Aorta (tissue), 5 donors: ENCODE measurements around the gene ITPA. TPM values are rescaled to one million over a fixed set of nuclear protein-coding genes. Genes with fewer than 3 reads are reported as not detected.

Experiments
- ATAC-seq: fragments of 200-7000 bp; cut with Tn5 transposase; one replicate; pipeline ENCODE4 v1.9.1; 2022; ENCODE audit warnings: moderate library complexity; ENCODE audit not compliant: low FRiP score
- DNase-seq, 2 donors: peaks; one replicate each; pipeline ENCODE4 v3.0.0-alpha.2; 2020
- H3K27ac ChIP-seq, 2 donors: one replicate each; pipeline ENCODE4 v1.5.1; 2013; ENCODE audit warnings: low read length in 2 of 2, mild to moderate bottlenecking in 2 of 2, moderate library complexity in 2 of 2, control low read depth in 1 of 2, inconsistent platforms in 1 of 2, low read depth in 1 of 2
- H3K27me3 ChIP-seq, 2 donors: one replicate each; pipeline ENCODE4 v1.6.1; 2013; ENCODE audit warnings: control low read depth in 1 of 2, low read length in 1 of 2, mild to moderate bottlenecking in 1 of 2, moderate library complexity in 1 of 2; ENCODE audit not compliant: insufficient read depth in 2 of 2, control insufficient read depth in 1 of 2
- H3K36me3 ChIP-seq, 2 donors: one replicate each; pipeline ENCODE4 v1.6.1; 2013; ENCODE audit warnings: control low read depth in 1 of 2, low read length in 1 of 2, mild to moderate bottlenecking in 1 of 2; ENCODE audit not compliant: insufficient read depth in 2 of 2, control insufficient read depth in 1 of 2
- H3K4me1 ChIP-seq, 2 donors: one replicate each; pipeline ENCODE4 v1.6.1; 2013; ENCODE audit warnings: low read length in 2 of 2, control low read depth in 1 of 2, mild to moderate bottlenecking in 1 of 2, moderate library complexity in 1 of 2; ENCODE audit not compliant: insufficient read depth in 2 of 2, control insufficient read depth in 1 of 2
- H3K4me3 ChIP-seq, 2 donors: one replicate each; pipeline ENCODE4 v1.5.1; 2013; ENCODE audit warnings: low read length in 2 of 2, control low read depth in 1 of 2, mild to moderate bottlenecking in 1 of 2
- H3K9me3 ChIP-seq: one replicate; pipeline ENCODE4 v1.6.1; 2013; ENCODE audit warnings: mild to moderate bottlenecking, low read length; ENCODE audit not compliant: control insufficient read depth
- WGBS, 2 donors: extraction: QIAGEN DNeasy Blood & Tissue Kit; methylation state at CpG; one replicate each; pipeline ENCODE4 v1.1.7; 2013; 5-methylcytosine and 5-hydroxymethylcytosine counted together
- intact Hi-C, 2 donors: fragments of 100-400 bp; cut with DNase I; formaldehyde crosslinking; loops; one replicate each; pipeline versions ENCODE4 v1.14.2 to v1.15.0; 2022
- polyA plus RNA-seq, 2 donors: library from polyadenylated mRNA; stranded (reverse); fragments of 200-250 nt; gene quantifications; one replicate each; pipeline ENCODE4 v1.2.3, GENCODE V29; 2013
- total RNA-seq, 2 donors: library from RNA; stranded (reverse); fragmentation: NEBNext Ultra II Directional; extraction: Animal tissue kit (Norgen Biotek cat#: 25700); gene quantifications; one replicate each; pipeline ENCODE4 v1.2.1, GENCODE V29; 2021
- donor health status: healthy with polysubstance abuse.
- donor health status: Bipolar disorder and iron deficiency.
- donor health status: DM: no; HTN: no; CAD: no.
- donor health status: DM: no; HTN: no; CAD: no.
- donor health status: DM: yes; HTN: yes; CAD: no.

Gene ITPA
- total and polyA plus RNA-seq, 4 donors = 25.9 to 72.4 (median 28.9) TPM

GRCh38 chr20:3165473-3166337 is 43.6 kb upstream of the ITPA start:
- DNase-seq = peak; percentile 68 to 75
- no peak for ATAC-seq
- Histone ChIP-seq H3K9me3 (no peaks in the 10 kb centered on the region), H3K36me3 (no peaks in the 10 kb centered on the region), H3K27me3 (no peaks in the 10 kb centered on the region), H3K27ac (no peak overlapping the region), H3K4me1 (no peaks in the 10 kb centered on the region), H3K4me3 (no peak overlapping the region)
- intact Hi-C loops = no loop called here
- WGBS, 2 donors = 90 to 92% methylated on average over 44 to 45 of the region's 45 CpGs

- Histone ChIP-seq H3K4me3 (no peak overlapping the region), H3K4me1 (no peaks in the 10 kb centered on the region), H3K9me3 (no peaks in the 10 kb centered on the region), H3K27ac (no peak overlapping the region), H3K36me3 (no peaks in the 10 kb centered on the region), H3K27me3 (no peaks in the 10 kb centered on the region)
- intact Hi-C loops = no loop called here
- ATAC-seq (no peak), DNase-seq (peak; percentile 43 to 58)
- 94 to 96% methylated on average over 13 of the region's 13 CpGs for whole genome bisulfite sequencing, 2 donors
Measured at GRCh38 chr20:3166338-3166912, 42.9 kb upstream of the ITPA start.

GRCh38 chr20:3166913-3167342 is 42.4 kb upstream of the ITPA start:
- H3K27ac ChIP-seq = no peak overlapping the region
- ATAC-seq (no peak), DNase-seq (peak in 1 of 2 donors; percentile 43)
- H3K9me3 ChIP-seq = no peaks in the 10 kb centered on the region
- no peak overlapping the region for H3K4me3 ChIP-seq
- no peaks in the 10 kb centered on the region for H3K27me3 ChIP-seq
- 96 to 97% methylated on average over 16 of the region's 16 CpGs for WGBS, 2 donors
- intact Hi-C loops = no loop called here
- no peaks in the 10 kb centered on the region for H3K36me3 ChIP-seq
- no peaks in the 10 kb centered on the region for H3K4me1 ChIP-seq

GRCh38 chr20:3167738-3168078 is 41.6 kb upstream of the ITPA start:
- DNase-seq = peak; percentile 19 to 70
- 64 to 67% methylated on average over 25 of the region's 25 CpGs for WGBS, 2 donors
- H3K4me3 ChIP-seq = no peak overlapping the region
- H3K27me3 ChIP-seq = no peaks in the 10 kb centered on the region
- intact Hi-C loops = no loop called here
- H3K4me1 ChIP-seq = no peaks in the 10 kb centered on the region
- no peaks in the 10 kb centered on the region for H3K9me3 ChIP-seq
- H3K27ac ChIP-seq = no peak overlapping the region
- no peaks in the 10 kb centered on the region for H3K36me3 ChIP-seq
- no peak for ATAC-seq

- WGBS, 2 donors = 47 to 48% methylated on average over 30 to 39 of the region's 39 CpGs
- intact Hi-C loops = no loop called here
- no peak overlapping the region for H3K27ac ChIP-seq
- no peaks in the 10 kb centered on the region for H3K9me3 ChIP-seq
- H3K36me3 ChIP-seq = no peaks in the 10 kb centered on the region
- H3K4me3 ChIP-seq = no peak overlapping the region
- H3K27me3 ChIP-seq = no peaks in the 10 kb centered on the region
- ATAC-seq = no peak
- DNase-seq = peak; percentile 40 to 68
- H3K4me1 ChIP-seq = no peaks in the 10 kb centered on the region
Measured at GRCh38 chr20:3168079-3168828, 41.0 kb upstream of the ITPA start.

- 81% methylated on average over 7 of the region's 7 CpGs for WGBS, 2 donors
- DNase-seq = peak; percentile 18 to 25
- Histone ChIP-seq H3K27me3 (no peaks in the 10 kb centered on the region), H3K36me3 (no peaks in the 10 kb centered on the region), H3K27ac (no peak overlapping the region), H3K4me1 (no peaks in the 10 kb centered on the region), H3K4me3 (no peak overlapping the region), H3K9me3 (no peaks in the 10 kb centered on the region)
- intact Hi-C loops = no loop called here
- no peak for ATAC-seq
Measured at GRCh38 chr20:3168829-3169590, 40.3 kb upstream of the ITPA start.

- ATAC-seq (no peak), DNase-seq (peak; percentile 33 to 46)
- H3K36me3 ChIP-seq = no peaks in the 10 kb centered on the region
- intact Hi-C loops = no loop called here
- H3K4me3 ChIP-seq = no peak overlapping the region
- no peaks in the 10 kb centered on the region for H3K4me1 ChIP-seq
- 84 to 85% methylated on average over 14 of the region's 14 CpGs for WGBS, 2 donors
- no peak overlapping the region for H3K27ac ChIP-seq
- no peaks in the 10 kb centered on the region for H3K9me3 ChIP-seq
- H3K27me3 ChIP-seq = no peaks in the 10 kb centered on the region
Measured at GRCh38 chr20:3171391-3172125, 37.7 kb upstream of the ITPA start.
